ENCODE results near the gene MYBPC2. TPM values are rescaled to one million over a fixed set of nuclear protein-coding genes. Genes with fewer than 3 reads are reported as not detected.
A peak's percentile ranks its signal among the peaks of the same experiment; 100 is the strongest.

Gene MYBPC2
- total and polyA plus RNA-seq, 9 of the 15 experiments (the other 6 are each of a cell fraction or from before 2014, with no cell fraction given) = 0.01 to 0.14 (median 0.04) TPM; not detected in 6

- no peak for TF ChIP-seq TAF7 (tag; IDR thresholded peaks at IDR 0.05)
- no peak for TF ChIP-seq SREBF2 (CRISPR knock-in tag; IDR thresholded peaks at IDR 0.05)
- peak; percentile 91 for TF ChIP-seq EP400 (IDR thresholded peaks at IDR 0.05)
- no peak for TF ChIP-seq ZNF609 (CRISPR knock-in tag; IDR thresholded peaks at IDR 0.05; ENCODE audit: borderline replicate concordance)
- TF ChIP-seq MIER1 (IDR thresholded peaks at IDR 0.05; ENCODE audit: low read depth) = no peak
- TF ChIP-seq ESRRB (CRISPR knock-in tag; IDR thresholded peaks at IDR 0.05; ENCODE audit: borderline replicate concordance) = no peak
- TF ChIP-seq ZNF217 (CRISPR knock-in tag; IDR thresholded peaks at IDR 0.05) = no peak
- TF ChIP-seq ZNF780A (CRISPR knock-in tag; IDR thresholded peaks at IDR 0.05) = no peak
- TF ChIP-seq ZNF224 (CRISPR knock-in tag; IDR thresholded peaks at IDR 0.05) = no peak
- no peak for TF ChIP-seq ZNF347 (CRISPR knock-in tag; IDR thresholded peaks at IDR 0.05; ENCODE audit: low read depth)
- TF ChIP-seq TRIM25 (IDR thresholded peaks at IDR 0.05; ENCODE audit: borderline replicate concordance) = no peak
- TF ChIP-seq TBP (optimal IDR thresholded peaks at IDR 0.05; ENCODE audit: low read depth, low read length) = no peak
- no peak for TF ChIP-seq DLX4 (CRISPR knock-in tag; IDR thresholded peaks at IDR 0.05)
- peak; percentile 54; the same call in 1 of the 2 replicates for TF ChIP-seq JUN (IDR thresholded peaks at IDR 0.05; ENCODE audit: borderline replicate concordance, low read depth, low read length)
- TF ChIP-seq JUN (CRISPR knock-in tag; IDR thresholded peaks at IDR 0.05; ENCODE audit: borderline replicate concordance) = no peak
- TF ChIP-seq HMGXB4 (CRISPR knock-in tag; IDR thresholded peaks at IDR 0.05) = no peak
- no peak for TF ChIP-seq ZNF232 (CRISPR knock-in tag; IDR thresholded peaks at IDR 0.05)
- no peak; the same call in 1 of the 2 replicates for TF ChIP-seq NFE2 (IDR thresholded peaks at IDR 0.05; ENCODE audit: low read depth)
Observed at GRCh38 chr19:50414864-50415660, 17.6 kb upstream of the MYBPC2 start (continued).

Data from K562 (cell line).